RWPE2 (cell line): Measurements from ENCODE around the gene CNTNAP4.

ENCODE experiments used
- ATAC-seq: fragments of 200-7000 bp; cut with Tn5 transposase; 3 replicates; pipeline ENCODE4 v1.9.1; 2021; ENCODE audit warnings: low read depth
- DNase-seq: peaks from one replicate; pipeline ENCODE4 v3.0.0-alpha.2; 2020; ENCODE audit warnings: low spot score
- H3K27ac ChIP-seq: fragments of 450-650 bp; 2 replicates; pipeline ENCODE4 v1.5.1; 2017; ENCODE audit warnings: mild to moderate bottlenecking; ENCODE audit not compliant: poor library complexity, severe bottlenecking
- H3K27me3 ChIP-seq: fragments of 250-450 bp; sonication (Bioruptor Pico); 2 replicates; pipeline ENCODE4 v1.5.1; 2021; ENCODE audit warnings: mild to moderate bottlenecking, moderate library complexity; ENCODE audit not compliant: insufficient read depth, poor library complexity, severe bottlenecking
- H3K36me3 ChIP-seq: fragments of 250-450 bp; sonication (Bioruptor Pico); 2 replicates; pipeline ENCODE4 v1.5.1; 2020; ENCODE audit warnings: low read depth, mild to moderate bottlenecking, moderate library complexity
- H3K4me1 ChIP-seq: fragments of 250-450 bp; sonication (Bioruptor Pico); 2 replicates; pipeline ENCODE4 v1.5.1; 2021; ENCODE audit warnings: mild to moderate bottlenecking, moderate library complexity; ENCODE audit not compliant: insufficient read depth, poor library complexity, severe bottlenecking
- H3K4me3 ChIP-seq: fragments of 250-450 bp; sonication (Bioruptor Pico); 2 replicates; pipeline ENCODE4 v1.5.1; 2021; ENCODE audit warnings: mild to moderate bottlenecking, moderate library complexity; ENCODE audit not compliant: severe bottlenecking
- H3K9me3 ChIP-seq: fragments of 250-450 bp; sonication (Bioruptor Pico); 2 replicates; pipeline ENCODE4 v1.5.1; 2021; ENCODE audit warnings: mild to moderate bottlenecking, moderate library complexity; ENCODE audit not compliant: severe bottlenecking
- TF ChIP-seq, protein P1 (sequence below): fragments of 450-650 bp; IDR thresholded peaks from one replicate; pipeline ENCODE4 v1.5.1; 2017; ENCODE audit warnings: mild to moderate bottlenecking, moderate library complexity; ENCODE audit not compliant: poor library complexity, severe bottlenecking

Gene CNTNAP4

DNA sequence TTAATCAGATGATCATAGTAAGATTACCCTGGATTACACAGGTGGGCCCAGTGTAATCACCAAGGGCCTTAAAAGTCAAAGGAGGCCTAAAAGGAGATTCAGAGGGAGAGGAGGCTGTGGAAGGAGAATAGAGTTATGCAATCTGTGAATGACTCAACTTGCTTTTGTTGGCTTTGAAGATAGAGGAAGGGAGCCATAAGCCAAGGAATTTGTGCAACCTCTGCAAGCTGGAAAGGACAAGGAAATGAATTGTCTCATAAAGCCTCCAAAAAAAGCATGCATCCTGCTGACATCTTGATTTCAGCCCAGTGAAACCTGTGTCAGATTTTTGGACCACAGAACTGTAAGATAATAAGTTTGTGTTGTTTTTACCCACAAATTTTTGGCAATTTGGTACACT, 109.6 kb downstream of the CNTNAP4 start:
- no peak overlapping the region for H3K27ac ChIP-seq
- H3K4me3 ChIP-seq: no peak overlapping the region
- TF ChIP-seq, protein P1, sequence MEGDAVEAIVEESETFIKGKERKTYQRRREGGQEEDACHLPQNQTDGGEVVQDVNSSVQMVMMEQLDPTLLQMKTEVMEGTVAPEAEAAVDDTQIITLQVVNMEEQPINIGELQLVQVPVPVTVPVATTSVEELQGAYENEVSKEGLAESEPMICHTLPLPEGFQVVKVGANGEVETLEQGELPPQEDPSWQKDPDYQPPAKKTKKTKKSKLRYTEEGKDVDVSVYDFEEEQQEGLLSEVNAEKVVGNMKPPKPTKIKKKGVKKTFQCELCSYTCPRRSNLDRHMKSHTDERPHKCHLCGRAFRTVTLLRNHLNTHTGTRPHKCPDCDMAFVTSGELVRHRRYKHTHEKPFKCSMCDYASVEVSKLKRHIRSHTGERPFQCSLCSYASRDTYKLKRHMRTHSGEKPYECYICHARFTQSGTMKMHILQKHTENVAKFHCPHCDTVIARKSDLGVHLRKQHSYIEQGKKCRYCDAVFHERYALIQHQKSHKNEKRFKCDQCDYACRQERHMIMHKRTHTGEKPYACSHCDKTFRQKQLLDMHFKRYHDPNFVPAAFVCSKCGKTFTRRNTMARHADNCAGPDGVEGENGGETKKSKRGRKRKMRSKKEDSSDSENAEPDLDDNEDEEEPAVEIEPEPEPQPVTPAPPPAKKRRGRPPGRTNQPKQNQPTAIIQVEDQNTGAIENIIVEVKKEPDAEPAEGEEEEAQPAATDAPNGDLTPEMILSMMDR: no peak
- peak; percentile 52; the same call in 2 of the 3 replicates for ATAC-seq
- DNase-seq: no peak
- H3K27me3 ChIP-seq: no peaks in the 10 kb centered on the region
- H3K4me1 ChIP-seq: no peaks in the 10 kb centered on the region
- no peaks in the 10 kb centered on the region for H3K9me3 ChIP-seq
- H3K36me3 ChIP-seq: no peaks in the 10 kb centered on the region

DNA sequence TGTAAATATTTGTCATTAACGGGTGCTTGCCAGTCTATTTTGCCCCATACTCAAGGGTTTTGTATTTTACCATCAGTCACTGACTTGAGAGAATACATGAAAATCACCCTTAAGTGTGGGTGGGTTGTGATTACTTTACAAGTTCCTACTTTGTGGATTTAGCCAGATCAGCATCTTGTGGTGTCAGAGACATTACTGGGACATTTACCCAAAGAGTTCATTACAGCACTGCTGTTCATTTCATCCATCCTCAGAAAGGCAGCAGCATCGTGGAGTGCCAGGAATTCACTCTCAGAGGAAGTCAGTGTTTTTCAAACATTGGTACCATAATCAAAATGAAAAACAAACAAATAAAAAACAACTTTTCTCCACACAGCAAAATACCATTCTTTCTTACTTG, 110.8 kb downstream of the CNTNAP4 start:
- TF ChIP-seq, protein P1: no peak

DNA sequence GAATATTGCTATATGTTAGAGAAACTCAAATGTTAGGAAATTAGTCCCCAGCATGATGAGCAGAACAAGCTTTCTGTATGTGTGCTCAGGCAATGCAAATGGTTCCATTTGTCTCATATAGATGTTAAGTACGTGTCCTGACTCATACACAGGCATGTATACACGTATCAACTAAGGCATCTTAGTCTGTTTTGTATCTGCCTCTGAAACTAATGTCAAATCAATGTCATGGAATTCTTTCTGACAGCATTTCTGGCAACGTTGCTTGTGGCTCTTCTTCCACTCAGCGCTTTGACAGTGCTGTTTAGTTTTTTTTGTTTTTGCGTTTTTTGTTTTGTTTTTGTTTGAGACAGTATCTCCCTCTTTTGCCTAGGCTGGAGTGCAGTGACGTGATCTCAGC, 111.9 kb downstream of the CNTNAP4 start:
- Histone ChIP-seq H3K27me3 (no peaks in the 10 kb centered on the region), H3K4me3 (no peak overlapping the region), H3K36me3 (no peaks in the 10 kb centered on the region), H3K27ac (no peak overlapping the region), H3K4me1 (no peaks in the 10 kb centered on the region), H3K9me3 (no peaks in the 10 kb centered on the region)
- DNase-seq (no peak), ATAC-seq (peak; percentile 91)
- TF ChIP-seq, protein P1: no peak

More for the DNA sequence above, 110.8 kb downstream of the CNTNAP4 start:
- H3K36me3 ChIP-seq: no peaks in the 10 kb centered on the region
- H3K27me3 ChIP-seq: no peaks in the 10 kb centered on the region
- no peaks in the 10 kb centered on the region for H3K4me1 ChIP-seq
- no peaks in the 10 kb centered on the region for H3K9me3 ChIP-seq
- DNase-seq: no peak
- no peak overlapping the region for H3K4me3 ChIP-seq
- no peak for ATAC-seq
- H3K27ac ChIP-seq: no peak overlapping the region

DNA sequence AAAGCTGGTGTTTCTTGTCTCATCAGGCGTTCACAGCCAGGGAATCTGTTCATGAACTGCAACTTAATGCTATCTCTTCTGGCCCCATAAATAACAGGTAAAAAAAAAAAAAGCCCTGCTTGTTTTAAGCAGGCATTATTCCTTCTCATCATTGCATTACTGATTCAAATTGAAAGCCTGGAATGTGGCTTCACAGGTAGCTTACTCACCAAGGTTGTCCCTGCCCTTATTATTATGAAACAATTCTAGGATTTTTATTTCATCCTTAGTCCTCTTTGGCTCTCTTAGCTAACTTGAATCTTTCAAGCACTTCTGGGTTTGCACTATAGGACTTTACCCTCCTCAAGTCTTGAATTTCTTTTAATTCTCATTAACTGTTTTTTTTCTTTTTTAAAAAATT, 113.3 kb downstream of the CNTNAP4 start:
- no peak for DNase-seq
- no peaks in the 10 kb centered on the region for H3K9me3 ChIP-seq
- no peaks in the 10 kb centered on the region for H3K4me1 ChIP-seq
- H3K36me3 ChIP-seq: no peaks in the 10 kb centered on the region
- no peak overlapping the region for H3K27ac ChIP-seq
- no peaks in the 10 kb centered on the region for H3K27me3 ChIP-seq
- no peak overlapping the region for H3K4me3 ChIP-seq
- TF ChIP-seq, protein P1: no peak
- no peak for ATAC-seq

DNA sequence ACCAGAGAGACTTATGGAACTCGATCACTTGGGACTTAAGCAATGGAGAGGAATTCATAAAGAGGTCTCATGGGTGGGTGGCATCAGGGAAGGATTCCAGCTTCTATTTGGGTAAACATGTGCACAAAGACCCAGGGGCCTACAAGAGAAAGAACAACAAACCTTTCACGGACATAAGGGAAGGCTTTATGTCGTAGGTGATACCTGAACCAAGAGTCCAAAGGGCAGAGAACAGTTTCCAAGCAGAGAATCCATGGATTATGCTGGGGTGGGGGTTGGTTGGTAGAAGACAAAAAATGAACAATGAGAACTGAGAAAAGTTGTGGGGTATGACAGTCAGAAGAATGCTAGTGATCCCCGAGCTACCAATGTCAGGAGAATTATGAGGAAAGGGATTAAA, 119.8 kb downstream of the CNTNAP4 start:
- H3K36me3 ChIP-seq: no peaks in the 10 kb centered on the region
- no peaks in the 10 kb centered on the region for H3K9me3 ChIP-seq
- no peak for DNase-seq
- TF ChIP-seq, protein P1: no peak
- H3K4me1 ChIP-seq: no peaks in the 10 kb centered on the region
- H3K27ac ChIP-seq: no peak overlapping the region
- peaks cover 8% of the 10 kb centered on the region for H3K27me3 ChIP-seq
- H3K4me3 ChIP-seq: no peak overlapping the region
- ATAC-seq: no peak
